GDM1 (cell line): ENCODE results near the gene GSKIP.
"Not testable (repeated sequence)": the region's sequence is repeated elsewhere in the genome, so short reads cannot be mapped to it uniquely, and the experiment has no call there.

Source experiments
- DNase-seq: peaks from one replicate; lab custom pipeline; 2025; lab: John Stamatoyannopoulos, UW

The GSKIP gene

DNA sequence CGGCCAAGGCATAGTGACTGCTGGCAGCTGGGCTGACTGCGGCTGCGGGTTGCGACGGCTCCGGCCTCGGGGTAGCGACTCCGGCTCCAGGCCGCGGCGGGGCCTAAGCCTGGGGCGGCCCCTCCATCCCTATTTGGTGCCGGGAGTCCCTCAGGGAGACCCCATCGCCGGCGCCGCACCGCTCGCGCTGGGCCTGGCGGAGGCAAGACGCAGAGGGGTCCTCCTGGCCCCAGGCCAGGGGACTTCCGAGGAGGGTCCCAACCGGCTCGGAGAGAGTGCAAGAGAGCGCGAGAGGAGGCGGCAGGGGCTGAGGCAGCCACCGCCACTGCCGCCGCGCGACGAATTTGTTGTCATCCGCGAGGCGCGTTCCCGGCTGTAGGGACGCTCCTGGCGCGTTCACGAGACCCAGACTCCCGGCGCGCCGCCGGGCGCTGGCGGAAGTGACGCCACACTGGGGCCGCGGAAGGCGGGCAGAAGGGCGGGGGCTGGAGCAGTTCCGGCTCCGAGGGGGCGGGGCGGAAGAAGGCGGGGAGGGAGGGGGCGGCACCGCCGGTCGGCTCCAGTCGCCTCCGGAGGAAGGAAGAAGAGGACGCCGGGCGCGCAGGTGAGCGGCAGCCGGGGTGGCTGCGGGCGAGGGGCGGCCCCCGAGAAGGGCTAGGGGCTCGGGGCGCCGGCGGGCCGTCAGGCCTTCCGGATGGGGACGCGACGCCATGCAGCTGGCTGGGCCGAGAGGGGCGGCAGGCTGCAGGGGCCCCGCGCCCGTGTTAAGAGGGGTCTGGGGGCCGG is at the start of gene GSKIP, which contains the start of gene ATG2B:
Gene GSKIP (plus strand): TSS at position 562 of the 786 bp plus-strand sequence. CDS start 18,722 bp downstream, outside the sequence.
Gene ATG2B (minus strand): TSS at position 377 of the 786 bp plus-strand sequence. CDS start 365 bp downstream, at position 12.
- DNase-seq, result peak; percentile 87

DNA sequence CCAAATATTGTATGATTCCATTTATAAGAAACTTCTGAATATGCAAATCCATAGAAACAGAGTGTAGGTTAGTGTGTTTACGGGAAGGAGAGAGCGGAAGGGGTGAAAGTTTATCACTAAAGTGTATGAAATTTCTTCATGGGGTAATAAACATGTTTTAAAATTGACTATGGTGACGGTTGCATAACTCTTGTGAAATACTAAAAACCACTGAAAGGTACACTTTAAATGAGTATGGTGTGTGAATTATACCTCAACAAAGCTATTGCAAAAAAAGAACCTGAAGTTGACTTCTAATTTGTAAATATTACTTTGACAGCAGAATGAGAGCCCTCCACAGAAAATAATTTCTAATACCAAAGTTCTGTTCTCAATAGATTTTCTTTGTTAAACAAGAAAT is 47.2 kb upstream of the GSKIP start:
- no peak for DNase-seq

DNA sequence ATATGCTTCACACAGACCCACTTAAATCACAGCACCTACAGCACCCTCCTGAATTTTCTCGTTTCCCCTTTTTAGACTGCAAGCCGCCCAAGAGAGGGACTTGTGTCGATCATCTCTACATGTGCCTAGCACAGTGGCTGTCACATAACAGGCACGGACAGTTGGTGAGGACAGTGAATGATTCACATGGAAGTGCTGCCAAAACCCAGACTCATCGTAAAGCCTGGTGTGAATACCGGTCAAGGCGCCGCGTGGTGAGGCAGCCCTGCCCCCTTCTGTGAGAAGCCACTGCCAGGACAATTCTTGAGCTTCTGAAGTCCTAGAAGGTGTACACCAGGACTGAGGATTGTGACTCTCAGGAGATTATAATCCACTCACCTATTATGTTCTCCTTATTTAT is 44.5 kb upstream of the GSKIP start:
- no peak for DNase-seq

GRCh38 chr14:96320605-96321004 is 42.7 kb upstream of the GSKIP start:
- no peak for DNase-seq

DNA sequence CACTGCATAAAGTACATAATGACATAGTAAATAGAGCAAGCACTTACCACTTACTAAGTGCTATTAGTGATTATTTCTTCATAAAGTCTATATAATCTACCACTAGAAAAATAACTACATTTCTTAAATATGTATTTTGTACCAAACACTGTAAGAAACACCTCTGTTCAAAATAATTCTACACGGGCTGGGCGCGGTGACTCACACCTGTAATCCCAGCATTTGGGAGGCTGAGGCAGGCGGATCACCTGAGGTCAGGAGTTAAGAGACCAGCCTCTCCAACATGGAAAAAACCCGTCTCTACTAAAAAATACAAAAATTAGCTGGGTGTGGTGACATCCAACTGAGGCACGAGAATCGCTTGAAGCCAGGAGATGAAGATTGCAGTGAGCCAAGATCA is 39.1 kb upstream of the GSKIP start:
- no peak for DNase-seq

GRCh38 chr14:96338551-96338950 is 24.8 kb upstream of the GSKIP start:
- DNase-seq, result no peak

DNA sequence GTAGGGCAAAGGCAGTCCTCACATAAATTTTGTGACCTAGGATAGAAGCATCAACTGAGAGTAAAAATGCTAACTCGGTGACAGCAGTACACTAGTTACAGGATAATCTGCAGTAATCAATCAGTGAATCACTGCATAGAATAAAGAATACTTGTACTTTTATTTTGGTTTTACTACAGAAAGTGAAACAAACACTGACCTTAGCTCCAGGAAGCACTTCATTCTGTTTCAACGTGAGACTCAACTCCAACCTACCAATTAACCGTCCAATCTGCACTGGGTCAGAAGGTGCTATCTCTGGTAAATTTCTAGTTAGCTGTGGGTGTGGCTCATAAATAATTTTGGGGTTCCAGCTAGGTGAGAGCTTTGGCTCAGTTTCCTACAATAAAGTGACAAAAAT is 22.0 kb upstream of the GSKIP start:
- no peak for DNase-seq

- DNase-seq, result no peak
Measured at GRCh38 chr14:96345669-96346068, 17.7 kb upstream of the GSKIP start.

- DNase-seq, result not testable (repeated sequence)
Measured at GRCh38 chr14:96347957-96348356, 15.4 kb upstream of the GSKIP start.

DNA sequence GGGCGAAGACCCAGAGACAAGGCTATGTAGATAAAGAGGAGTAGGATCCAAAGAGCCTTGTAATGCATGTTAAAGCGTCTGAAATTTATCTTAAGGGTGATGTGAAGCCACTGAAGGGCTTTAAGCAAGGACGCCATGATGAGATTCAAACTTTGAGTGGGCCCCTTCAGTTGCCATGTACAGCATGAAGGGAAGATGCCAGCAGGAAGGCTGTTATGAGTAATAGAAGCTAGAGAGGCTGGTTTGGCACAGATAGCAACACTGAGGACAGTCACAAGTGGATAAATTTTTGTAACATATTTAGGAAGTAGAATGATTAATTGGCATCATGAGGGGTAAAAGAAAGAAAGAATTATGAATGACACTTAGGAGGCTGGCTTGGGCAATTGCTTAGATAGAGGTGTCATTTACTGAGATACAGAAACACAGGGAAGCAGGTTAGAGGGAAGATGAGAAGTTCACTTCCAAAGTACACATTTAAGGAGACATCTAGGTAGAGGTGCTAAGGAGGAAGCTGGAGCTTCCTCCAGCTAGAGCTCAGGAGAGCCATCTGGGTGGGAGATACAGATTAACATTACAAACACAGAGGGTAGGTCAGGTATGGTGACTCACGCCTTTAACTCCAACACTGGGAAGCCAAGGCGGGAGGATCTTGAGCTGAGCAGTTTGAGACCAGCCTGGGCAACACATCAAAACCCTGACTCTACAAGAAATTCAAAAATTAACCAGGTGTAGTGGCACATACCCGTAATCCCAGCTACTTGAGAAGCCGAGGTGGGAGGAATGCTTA is 13.8 kb upstream of the GSKIP start:
- DNase-seq, result no peak

DNA sequence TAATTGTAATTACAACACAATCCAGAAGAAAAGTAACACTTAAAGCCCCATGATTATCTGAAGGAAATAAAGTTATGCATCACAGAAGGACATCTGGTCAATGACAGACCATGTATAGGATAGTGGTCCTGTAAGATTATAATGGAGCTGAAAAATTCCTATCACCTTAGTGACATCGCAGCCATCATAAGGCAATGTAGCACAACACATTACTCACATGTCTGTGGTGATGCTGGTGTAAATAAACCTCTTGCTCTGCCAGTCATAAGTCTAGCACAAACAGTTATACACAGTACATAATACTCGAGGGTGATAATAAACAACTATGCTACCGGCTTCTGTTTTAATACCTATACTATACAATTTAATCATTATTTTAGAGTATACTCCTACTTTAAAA is 11.3 kb upstream of the GSKIP start:
- DNase-seq, result no peak

DNA sequence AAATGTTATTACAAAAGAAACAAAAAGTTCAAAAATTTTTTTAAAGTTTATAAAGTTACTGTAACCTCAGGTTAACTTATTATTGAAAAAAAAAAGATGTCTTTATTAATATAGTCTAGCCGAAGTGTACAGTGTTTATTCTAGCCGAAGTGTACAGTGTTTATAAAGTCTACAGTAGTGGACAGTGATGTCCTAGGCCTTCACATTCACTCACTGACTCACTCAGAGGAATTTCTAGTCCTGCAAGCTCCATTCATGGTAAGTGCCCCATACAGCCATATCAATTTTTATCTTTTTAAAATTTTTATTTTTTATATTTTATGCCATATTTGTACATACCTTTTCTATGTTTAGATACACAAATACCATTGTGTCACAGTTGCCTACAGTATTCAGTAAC is 10.6 kb upstream of the GSKIP start:
- no peak for DNase-seq

- DNase-seq, result no peak
Measured at GRCh38 chr14:96354246-96354645, 9.1 kb upstream of the GSKIP start.

DNA sequence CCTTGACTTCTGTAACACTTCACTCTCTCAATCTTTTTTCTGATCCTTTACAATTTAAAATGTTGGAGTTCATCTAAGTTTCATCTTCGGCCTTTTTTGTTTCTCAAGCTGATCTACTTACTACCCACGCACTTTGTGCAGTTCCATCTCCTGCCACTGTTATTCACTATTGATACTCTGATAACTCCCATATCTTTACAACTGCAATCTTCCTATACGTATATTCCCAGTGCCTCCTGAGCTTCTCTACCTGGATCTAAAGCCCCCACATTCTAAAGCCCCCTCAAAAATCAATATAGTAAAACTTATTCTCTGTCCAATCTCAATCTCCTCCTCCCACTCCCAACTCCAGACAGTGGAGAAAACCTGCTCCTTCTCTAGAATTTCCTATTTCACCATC is 6.1 kb upstream of the GSKIP start:
- no peak for DNase-seq

- DNase-seq, result no peak
Measured at GRCh38 chr14:96359959-96360358, 3.4 kb upstream of the GSKIP start.

GRCh38 chr14:96362071-96362964 is 1.0 kb upstream of the GSKIP start:
- peak; percentile 41 for DNase-seq

DNA sequence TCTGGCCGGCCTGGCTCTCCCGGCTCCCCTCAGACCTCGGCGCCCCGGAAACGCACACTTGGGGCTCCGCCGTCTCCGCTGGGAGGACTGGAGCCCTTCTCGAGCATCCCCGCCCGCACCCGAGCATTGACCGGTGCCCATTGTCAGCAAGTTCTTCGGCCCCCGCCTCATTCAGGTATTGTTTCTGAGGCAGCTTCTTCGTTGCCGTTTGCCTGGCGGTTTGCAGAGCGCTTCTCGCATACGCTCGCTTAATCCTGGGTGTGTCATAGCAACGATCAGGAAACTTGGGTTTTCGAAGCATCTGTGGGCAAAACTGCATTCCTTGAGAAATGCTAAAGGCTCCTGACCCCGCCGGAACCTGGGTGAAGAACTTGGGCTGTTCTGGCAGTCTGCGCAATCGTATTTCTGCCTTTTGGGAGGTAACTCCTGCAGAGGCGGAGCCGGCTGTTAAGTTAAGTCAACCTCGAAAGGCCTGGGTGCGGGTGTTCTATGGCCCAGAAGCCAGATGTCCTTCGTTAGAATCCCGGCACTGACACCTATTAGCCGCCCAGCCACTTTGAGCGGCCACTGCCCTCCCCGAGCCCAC is 518 bp downstream of the GSKIP start:
- no peak for DNase-seq

DNA sequence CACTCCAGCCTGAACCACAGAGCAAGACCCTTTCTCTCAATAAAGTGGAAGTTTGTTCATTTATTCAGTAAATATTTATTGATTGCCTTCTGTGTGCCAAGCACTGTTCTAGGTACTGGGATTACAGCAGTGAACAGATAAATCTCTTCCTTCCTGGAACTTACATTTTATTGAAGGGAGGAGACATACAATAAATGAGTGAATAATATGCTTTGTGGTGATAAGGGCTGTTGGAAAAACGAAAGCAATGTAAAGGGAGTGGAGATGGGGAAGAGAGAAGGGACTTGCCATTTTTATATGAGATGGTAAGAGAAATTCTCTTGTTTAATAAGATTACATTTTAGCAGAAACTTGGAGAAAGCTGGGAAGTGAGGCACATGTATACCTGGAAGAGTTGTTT is 1.6 kb downstream of the GSKIP start:
- no peak for DNase-seq

DNA sequence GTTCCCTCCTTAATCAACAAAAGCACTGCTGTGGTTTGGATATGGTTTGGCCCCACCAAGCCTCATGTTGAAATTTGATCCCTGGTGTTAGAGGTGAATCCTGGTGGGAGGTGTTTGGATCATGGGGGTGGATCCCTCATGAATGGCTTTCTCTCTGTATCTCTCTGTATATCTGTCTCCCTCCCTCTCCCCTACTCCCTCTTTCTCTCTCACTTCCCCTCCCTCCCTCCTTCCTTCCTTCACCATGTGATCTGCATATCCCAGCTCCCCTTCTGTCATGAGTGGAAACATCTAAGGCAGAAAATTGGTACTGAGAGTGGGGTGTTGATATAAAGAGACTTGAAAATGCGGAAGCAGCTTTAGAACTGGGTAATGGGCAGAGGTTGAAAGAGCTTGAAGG is 5.2 kb downstream of the GSKIP start:
- no peak for DNase-seq

DNA sequence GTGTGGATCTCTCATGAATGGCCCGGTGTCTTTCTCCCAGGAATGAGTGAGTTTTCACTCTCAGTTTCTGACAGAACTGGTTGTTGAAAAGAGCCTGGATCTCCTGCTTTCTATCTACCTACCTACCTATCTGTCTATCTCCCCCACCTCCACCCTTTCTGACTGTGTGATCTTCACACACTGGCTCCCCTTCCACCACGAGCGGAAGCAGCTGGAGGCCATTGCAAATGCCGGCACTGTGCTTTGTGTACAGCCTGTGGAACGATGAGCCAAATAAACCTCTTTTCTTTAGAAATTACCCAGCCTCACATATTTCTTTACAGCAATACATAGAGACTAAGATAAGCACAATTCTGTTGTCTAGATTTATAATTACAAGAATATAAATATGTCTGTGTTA is 7.2 kb downstream of the GSKIP start:
- DNase-seq, result no peak

DNA sequence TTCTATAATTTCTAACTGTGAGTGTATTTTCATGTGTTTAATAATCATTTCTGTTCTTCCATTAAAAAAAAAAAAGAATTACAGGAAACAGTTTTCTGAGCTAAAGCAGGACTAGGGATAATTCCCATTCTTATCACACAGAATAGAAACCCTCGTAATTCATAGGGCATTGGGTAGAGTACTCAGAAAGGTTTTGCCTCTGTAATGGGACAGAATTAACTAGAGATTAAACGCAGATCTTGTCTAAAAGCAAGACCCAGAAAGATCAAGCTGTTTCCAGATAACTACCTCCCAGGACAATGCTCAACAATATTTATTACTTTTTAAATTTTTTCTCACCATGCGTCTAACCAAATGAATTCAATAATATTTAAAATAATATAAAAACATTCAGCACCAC is 10.2 kb downstream of the GSKIP start:
- DNase-seq, result no peak

GRCh38 chr14:96376093-96376492 is 12.8 kb downstream of the GSKIP start:
- no peak for DNase-seq
